AG08396 (cell line): ENCODE results near the gene CELSR2.

Experiments
- DNase-seq: peaks from one replicate; pipeline ENCODE4 v3.0.0; 2012; ENCODE audit warnings: low spot score, mixed read lengths

CELSR2 gene

GRCh38 chr1:109265016-109265415 is 15.7 kb downstream of the CELSR2 start:
- no peak for DNase-seq

- no peak for DNase-seq
These were observed 16.5 kb downstream of the CELSR2 start for GRCh38 chr1:109265741-109266330.

- DNase-seq, result peak; percentile 74
These were observed 17.6 kb downstream of the CELSR2 start for GRCh38 chr1:109266965-109267364.

GRCh38 chr1:109267743-109268300 is 18.5 kb downstream of the CELSR2 start:
- no peak for DNase-seq

- no peak for DNase-seq
These were observed 19.3 kb downstream of the CELSR2 start for GRCh38 chr1:109268431-109269211.

GRCh38 chr1:109269212-109269980 is 20.1 kb downstream of the CELSR2 start:
- DNase-seq, result no peak

- DNase-seq, result no peak
These were observed 20.8 kb downstream of the CELSR2 start for GRCh38 chr1:109269981-109270622.

- DNase-seq, result no peak
These were observed 21.4 kb downstream of the CELSR2 start for GRCh38 chr1:109270623-109271317.

GRCh38 chr1:109271458-109271857 is 22.1 kb downstream of the CELSR2 start:
- no peak for DNase-seq

GRCh38 chr1:109272021-109272799 is 22.9 kb downstream of the CELSR2 start:
- DNase-seq, result no peak

GRCh38 chr1:109272831-109273547 is 23.6 kb downstream of the CELSR2 start:
- no peak for DNase-seq

GRCh38 chr1:109273570-109274288 is 24.4 kb downstream of the CELSR2 start:
- no peak for DNase-seq

- peak; percentile 72 for DNase-seq
These were observed 25.5 kb downstream of the CELSR2 start for GRCh38 chr1:109274533-109275476.

- DNase-seq, result no peak
These were observed 26.5 kb downstream of the CELSR2 start for GRCh38 chr1:109275706-109276345.

- peak; percentile 83 for DNase-seq
These were observed 28.3 kb downstream of the CELSR2 start for GRCh38 chr1:109277434-109278204.

GRCh38 chr1:109279615-109280278 is 30.4 kb downstream of the CELSR2 start:
- no peak for DNase-seq
